Fibroblast of upper back skin (primary cell): ENCODE data around the gene FBN1.

ENCODE experiments used
- DNase-seq: peaks from one replicate; pipeline ENCODE4 v3.0.0-alpha.2; 2013

The FBN1 gene

GRCh38 chr15:48578965-48579364 lies 66.5 kb downstream of the FBN1 start:
- no peak for DNase-seq

GRCh38 chr15:48577469-48577868 lies 68.0 kb downstream of the FBN1 start:
- DNase-seq: no peak

DNA sequence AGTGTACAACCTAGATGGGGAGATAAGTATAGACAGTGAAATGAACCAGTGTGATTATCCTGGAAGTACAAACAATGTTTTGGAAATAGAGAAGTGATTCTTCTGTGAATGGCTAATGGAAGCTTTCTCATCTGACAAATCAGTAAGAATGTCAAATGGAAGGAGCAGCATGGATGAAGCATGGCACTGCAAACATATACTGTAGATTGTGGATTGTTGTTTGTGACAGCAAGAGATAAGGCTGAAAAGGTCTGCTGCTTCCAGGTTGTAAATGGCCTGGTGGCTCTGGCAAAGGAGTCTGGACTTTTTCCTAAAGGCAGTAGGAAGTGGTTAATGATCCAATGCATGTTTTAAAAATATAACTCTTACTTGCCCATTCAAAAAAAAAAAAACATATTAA lies 71.3 kb downstream of the FBN1 start:
- no peak for DNase-seq

- DNase-seq: no peak
Observed at GRCh38 chr15:48573780-48574179, 71.7 kb downstream of the FBN1 start.

DNA sequence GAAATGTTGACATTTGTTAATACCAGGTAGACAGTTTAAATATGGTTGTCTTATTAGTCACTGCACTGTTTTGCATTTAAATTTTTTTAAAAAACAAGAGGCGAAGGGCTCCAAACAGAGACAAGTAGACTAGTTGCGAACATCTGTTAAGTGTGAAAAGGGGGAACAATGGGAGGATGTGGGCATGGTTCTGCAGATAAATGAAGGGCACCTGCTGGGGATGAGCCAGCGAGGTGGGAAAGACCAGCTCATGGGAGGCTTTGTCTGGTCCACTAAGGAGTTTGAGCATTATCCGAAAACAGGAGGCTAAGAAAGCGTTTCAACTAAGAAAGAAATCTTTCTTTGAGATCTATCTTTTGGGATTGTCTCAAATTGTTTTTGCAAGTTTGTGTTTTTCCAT lies 72.7 kb downstream of the FBN1 start:
- DNase-seq: no peak

DNA sequence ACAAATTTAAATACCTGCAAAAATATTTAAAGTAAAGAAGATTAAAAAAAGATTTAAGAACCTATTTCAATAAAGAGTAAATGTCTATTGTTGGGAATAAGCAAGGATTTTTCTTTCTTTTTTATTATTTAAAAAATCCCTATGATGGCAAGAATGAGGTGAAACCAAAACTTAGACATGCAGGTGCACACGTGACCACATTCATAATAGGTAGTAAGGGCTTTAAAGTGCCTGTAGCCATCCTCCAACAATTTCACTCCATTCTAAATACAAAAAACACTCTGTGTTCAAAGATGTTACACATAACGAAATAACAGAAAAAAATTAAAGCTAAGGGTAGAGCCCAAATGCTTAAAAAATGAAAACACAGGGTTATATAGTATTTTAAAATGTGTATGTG lies 74.0 kb downstream of the FBN1 start:
- DNase-seq: no peak

DNA sequence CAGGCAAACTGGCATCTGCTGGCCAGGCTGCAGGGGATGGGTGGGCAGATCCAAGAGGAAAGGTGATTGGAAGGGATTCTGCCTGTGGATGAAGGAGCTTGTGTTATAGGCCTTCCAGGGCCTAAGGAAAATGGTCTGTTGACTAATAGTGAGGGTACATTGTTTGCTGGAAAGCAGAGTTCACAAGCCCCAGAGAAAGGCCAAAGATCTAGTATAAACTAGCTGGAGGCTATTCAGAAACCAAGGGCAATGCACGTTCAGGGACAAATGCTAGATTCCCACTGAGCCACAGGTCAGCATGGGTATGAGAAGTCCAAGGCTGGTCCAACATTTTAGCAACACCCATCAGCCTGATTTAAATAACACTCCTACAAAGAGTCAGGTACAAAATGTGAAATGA lies 74.7 kb downstream of the FBN1 start:
- no peak for DNase-seq

DNA sequence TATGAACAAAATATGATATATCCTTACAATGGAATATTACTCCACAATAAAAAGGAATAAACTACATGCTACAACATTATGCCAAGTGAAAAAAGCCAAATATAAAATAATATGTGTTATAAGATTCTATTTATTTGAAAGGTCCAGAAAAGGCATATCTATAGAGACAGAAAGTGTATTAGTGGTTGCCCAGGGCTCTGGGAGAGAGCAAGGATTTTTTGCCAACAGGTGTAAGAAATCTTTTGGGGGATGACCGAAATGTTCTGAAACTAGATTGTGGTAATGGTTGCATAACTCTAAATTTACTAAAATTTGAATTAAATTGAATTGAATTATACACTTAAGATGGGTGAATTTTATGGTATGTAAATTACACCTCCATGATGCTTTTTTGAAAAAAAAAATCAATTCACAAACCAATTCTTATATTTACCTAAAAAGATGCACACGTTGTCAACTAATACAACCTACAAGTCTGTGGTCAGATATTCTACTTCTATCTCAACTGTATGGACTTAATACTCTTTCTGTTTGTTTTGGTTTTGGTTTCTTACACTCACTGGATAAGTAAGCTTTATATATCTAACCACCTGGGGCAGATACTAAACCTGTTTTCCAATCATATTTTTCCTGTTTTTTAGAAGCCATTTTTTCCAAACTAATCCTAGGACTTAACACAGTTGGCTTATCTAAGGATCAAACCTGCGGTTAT lies 75.8 kb downstream of the FBN1 start:
- DNase-seq: no peak

- peak; percentile 81 for DNase-seq
Observed at GRCh38 chr15:48566668-48567067, 78.8 kb downstream of the FBN1 start.

GRCh38 chr15:48565560-48566482 lies 79.7 kb downstream of the FBN1 start:
- peak; percentile 96 for DNase-seq

- DNase-seq: no peak
Observed at GRCh38 chr15:48564690-48565089, 80.8 kb downstream of the FBN1 start.

GRCh38 chr15:48563934-48564333 lies 81.6 kb downstream of the FBN1 start:
- peak; percentile 90 for DNase-seq

GRCh38 chr15:48560321-48561051 lies 85.0 kb downstream of the FBN1 start:
- no peak for DNase-seq

- peak; percentile 93 for DNase-seq
Observed at GRCh38 chr15:48559285-48559684, 86.2 kb downstream of the FBN1 start.

- no peak for DNase-seq
Observed at GRCh38 chr15:48558226-48558625, 87.3 kb downstream of the FBN1 start.

- no peak for DNase-seq
Observed at GRCh38 chr15:48557335-48557734, 88.2 kb downstream of the FBN1 start.

- peak; percentile 63 for DNase-seq
Observed at GRCh38 chr15:48556159-48556897, 89.2 kb downstream of the FBN1 start.

GRCh38 chr15:48555241-48555881 lies 90.1 kb downstream of the FBN1 start:
- DNase-seq: peak; percentile 88

DNA sequence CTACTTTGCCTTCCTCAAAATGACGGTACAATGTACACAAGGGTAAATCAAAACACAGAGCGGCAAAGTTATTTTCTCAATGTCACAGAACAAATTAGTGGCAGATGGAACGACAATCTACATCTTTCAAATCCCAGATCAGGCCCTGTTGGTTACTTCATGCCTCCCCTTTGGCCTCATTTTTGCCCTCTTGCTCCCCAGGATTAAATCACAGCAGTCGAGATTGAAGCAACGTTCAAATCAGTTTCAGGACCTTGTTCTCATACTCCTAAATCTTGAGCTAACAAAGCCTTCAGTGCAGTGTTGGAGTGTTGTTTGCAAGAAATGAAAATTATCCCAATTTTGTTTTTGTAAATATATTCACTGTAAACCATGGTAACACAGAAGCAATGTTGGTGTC lies 91.4 kb downstream of the FBN1 start:
- DNase-seq: no peak

DNA sequence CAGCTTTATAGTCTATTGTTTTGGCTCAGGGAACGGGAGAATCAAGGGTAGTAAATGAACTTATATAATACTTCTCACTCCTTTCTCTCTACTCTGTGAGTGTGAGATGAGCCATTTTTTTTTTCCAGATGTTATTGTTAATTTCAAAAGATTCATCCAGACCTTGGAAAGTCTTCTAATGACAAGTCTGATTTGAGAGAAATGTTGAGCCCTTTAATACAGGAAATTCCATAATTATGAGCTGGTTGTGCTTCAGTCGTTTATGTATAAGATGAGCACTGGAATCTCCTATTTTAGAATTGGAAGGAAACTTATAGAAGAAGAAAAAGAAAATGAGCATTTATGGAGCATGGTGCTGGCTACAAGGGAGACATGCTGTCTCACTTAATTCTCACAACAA lies 92.0 kb downstream of the FBN1 start:
- peak; percentile 81 for DNase-seq

- no peak for DNase-seq
Observed at GRCh38 chr15:48550822-48551525, 94.5 kb downstream of the FBN1 start.

DNA sequence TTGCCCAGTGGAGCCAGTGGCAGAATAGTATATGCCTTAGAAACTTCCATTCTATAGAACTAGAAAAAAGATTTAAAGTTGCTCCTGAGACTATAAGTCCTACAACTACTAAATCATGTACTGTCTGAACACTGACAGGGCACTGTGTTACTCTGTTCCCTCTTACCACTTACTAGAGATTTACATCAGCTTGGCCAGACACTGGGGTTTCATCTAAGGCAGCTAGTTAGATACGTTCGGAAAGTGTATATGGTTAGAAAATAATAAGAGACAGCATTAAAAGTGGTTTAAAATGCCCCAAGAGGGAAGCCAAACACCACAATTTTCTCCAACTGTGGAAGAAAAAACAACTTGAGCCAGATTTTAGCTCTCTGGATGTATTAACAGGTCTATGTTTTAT lies 97.1 kb downstream of the FBN1 start:
- DNase-seq: peak; percentile 69
